RWPE1 (cell line): ENCODE measurements around the gene P2RX4.

Experiments
- CTCF ChIA-PET: fragments of 350-600 bp; sonication (Branson Sonifier 250); formaldehyde crosslinking; extraction: SDS; loops from one replicate; lab custom pipeline; 2021; lab: Yijun Ruan, JAX
- POLR2A ChIA-PET: fragments of 400-600 bp; formaldehyde crosslinking; extraction: SDS; loops from one replicate; lab custom pipeline; 2020; ENCODE audit warnings: antibody characterized with exemption; ENCODE audit not compliant: low non-redundant PET; lab: Yijun Ruan, JAX
- DNase-seq: peaks from one replicate; pipeline ENCODE4 v3.0.0; 2012; ENCODE audit warnings: low spot score
- H3K27ac ChIP-seq: fragments of 450-650 bp; 2 replicates; pipeline ENCODE4 v1.5.1; 2017
- CTCF ChIP-seq: fragments of 450-650 bp; conservative IDR thresholded peaks from 2 replicates; pipeline ENCODE4 v1.5.1; 2017; ENCODE audit warnings: low read depth, mild to moderate bottlenecking

Gene P2RX4

GRCh38 chr12:121263206-121263935 is 53.4 kb downstream of the P2RX4 start:
- POLR2A ChIA-PET, result no interaction called here
- no peak for DNase-seq
- CTCF ChIA-PET, result no interaction called here
- no peak overlapping the region for H3K27ac ChIP-seq
- no peak for TF ChIP-seq CTCF

- POLR2A ChIA-PET, result no interaction called here
- CTCF ChIA-PET, result no interaction called here
- no peak for DNase-seq
- no peak overlapping the region for H3K27ac ChIP-seq
- TF ChIP-seq CTCF, result no peak
Observed at GRCh38 chr12:121264135-121264534, 54.2 kb downstream of the P2RX4 start.

- no peak for DNase-seq
- no peak for TF ChIP-seq CTCF
- no peak overlapping the region for H3K27ac ChIP-seq
- ChIA-PET CTCF (no interaction called here), POLR2A (no interaction called here)
Observed at GRCh38 chr12:121264951-121265515, 55.1 kb downstream of the P2RX4 start.

GRCh38 chr12:121267822-121268221 is 57.9 kb downstream of the P2RX4 start:
- POLR2A ChIA-PET, result no interaction called here
- no peak overlapping the region for H3K27ac ChIP-seq
- DNase-seq, result no peak
- TF ChIP-seq CTCF, result no peak
- CTCF ChIA-PET, result no interaction called here

GRCh38 chr12:121273364-121273896 is 63.5 kb downstream of the P2RX4 start:
- POLR2A ChIA-PET, result no interaction called here
- no peak for TF ChIP-seq CTCF
- no peak overlapping the region for H3K27ac ChIP-seq
- CTCF ChIA-PET, result no interaction called here
- no peak for DNase-seq

- H3K27ac ChIP-seq, result no peak overlapping the region
- DNase-seq, result no peak
- POLR2A ChIA-PET, result no interaction called here
- CTCF ChIA-PET, result no interaction called here
- TF ChIP-seq CTCF, result no peak
Observed at GRCh38 chr12:121274036-121274763, 64.3 kb downstream of the P2RX4 start.
